ENCODE data around the gene UBA52.

DNA sequence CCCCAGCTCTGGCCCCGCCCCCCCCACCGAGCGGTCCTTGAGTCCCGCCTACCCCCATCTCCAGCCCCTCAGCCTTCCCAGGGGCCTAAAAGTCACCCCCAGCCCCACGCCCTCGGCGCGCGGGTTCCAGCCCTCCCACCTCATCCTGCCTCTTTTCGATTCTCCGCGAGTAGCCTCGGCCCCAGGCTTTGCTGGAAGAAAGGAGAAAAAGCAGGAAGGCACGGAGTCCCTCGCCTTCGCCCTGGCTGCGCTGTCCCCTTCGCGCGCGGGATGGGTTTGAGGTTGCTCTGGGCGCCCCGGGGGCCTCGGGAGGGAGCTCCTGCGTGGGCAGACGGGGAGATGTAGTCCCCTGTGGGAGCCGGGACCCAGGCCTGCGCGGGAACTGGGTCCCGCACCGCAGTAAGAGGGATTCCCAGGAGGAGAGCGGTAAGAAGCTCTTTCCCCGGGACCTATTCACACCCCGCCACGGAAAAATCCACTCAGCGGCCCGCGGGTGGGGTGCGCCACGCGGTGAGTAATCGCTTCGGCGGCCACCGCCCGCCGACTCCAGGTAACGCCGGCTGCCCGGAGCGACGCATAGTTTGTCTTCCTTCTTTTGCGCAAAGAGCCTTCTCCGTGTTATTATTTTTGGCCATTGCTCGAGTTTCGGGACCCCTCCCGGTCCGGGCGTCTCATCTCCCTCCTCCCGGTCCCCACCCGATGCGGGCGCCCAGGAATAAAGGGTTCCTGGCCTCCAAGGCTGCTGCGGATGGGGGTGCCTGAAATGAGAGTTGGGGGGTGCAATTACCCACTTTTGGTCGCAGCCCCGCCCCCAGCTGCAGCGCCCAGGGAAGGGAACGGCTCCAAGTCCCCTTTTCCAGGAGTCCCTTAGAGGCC, 35.8 kb downstream of the UBA52 start:
- TF ChIP-seq, protein P1, sequence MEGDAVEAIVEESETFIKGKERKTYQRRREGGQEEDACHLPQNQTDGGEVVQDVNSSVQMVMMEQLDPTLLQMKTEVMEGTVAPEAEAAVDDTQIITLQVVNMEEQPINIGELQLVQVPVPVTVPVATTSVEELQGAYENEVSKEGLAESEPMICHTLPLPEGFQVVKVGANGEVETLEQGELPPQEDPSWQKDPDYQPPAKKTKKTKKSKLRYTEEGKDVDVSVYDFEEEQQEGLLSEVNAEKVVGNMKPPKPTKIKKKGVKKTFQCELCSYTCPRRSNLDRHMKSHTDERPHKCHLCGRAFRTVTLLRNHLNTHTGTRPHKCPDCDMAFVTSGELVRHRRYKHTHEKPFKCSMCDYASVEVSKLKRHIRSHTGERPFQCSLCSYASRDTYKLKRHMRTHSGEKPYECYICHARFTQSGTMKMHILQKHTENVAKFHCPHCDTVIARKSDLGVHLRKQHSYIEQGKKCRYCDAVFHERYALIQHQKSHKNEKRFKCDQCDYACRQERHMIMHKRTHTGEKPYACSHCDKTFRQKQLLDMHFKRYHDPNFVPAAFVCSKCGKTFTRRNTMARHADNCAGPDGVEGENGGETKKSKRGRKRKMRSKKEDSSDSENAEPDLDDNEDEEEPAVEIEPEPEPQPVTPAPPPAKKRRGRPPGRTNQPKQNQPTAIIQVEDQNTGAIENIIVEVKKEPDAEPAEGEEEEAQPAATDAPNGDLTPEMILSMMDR (IDR thresholded peaks at IDR 0.05) = no peak
- no peak for TF ChIP-seq POLR2A (IDR thresholded peaks at IDR 0.05)

Data from Peyer's patch (tissue), 4 donors.